NOMO-1 treated with DMSO at 0.1 percent for 48 hours (cell line): ENCODE results near the gene NEU2.
A peak's percentile ranks its signal among the peaks of the same experiment; 100 is the strongest.
"Not testable (repeated sequence)": the region's sequence is repeated elsewhere in the genome, so short reads cannot be mapped to it uniquely, and the experiment has no call there.

Experiments used
- DNase-seq: peaks from one replicate; lab custom pipeline; 2025; ENCODE audit not compliant: unreplicated experiment; lab: John Stamatoyannopoulos, UW

Gene NEU2

GRCh38 chr2:233034091-233034882, 1.8 kb downstream of the NEU2 start:
- DNase-seq = no peak

- no peak for DNase-seq
Measured at GRCh38 chr2:233035426-233036161, 3.1 kb downstream of the NEU2 start.

- DNase-seq = no peak
Measured at GRCh38 chr2:233036162-233036838, 3.8 kb downstream of the NEU2 start.

- no peak for DNase-seq
Measured at GRCh38 chr2:233037078-233037477, 4.6 kb downstream of the NEU2 start.

GRCh38 chr2:233039212-233039845, 6.9 kb downstream of the NEU2 start:
- DNase-seq = no peak

- no peak for DNase-seq
Measured at GRCh38 chr2:233039846-233040530, 7.5 kb downstream of the NEU2 start.

GRCh38 chr2:233040571-233040970, 8.1 kb downstream of the NEU2 start:
- DNase-seq = no peak

- DNase-seq = no peak
Measured at GRCh38 chr2:233041722-233042323, 9.4 kb downstream of the NEU2 start.

- no peak for DNase-seq
Measured at GRCh38 chr2:233042549-233042948, 10.1 kb downstream of the NEU2 start.

- no peak for DNase-seq
Measured at GRCh38 chr2:233044974-233045605, 12.6 kb downstream of the NEU2 start.

- DNase-seq = no peak
Measured at GRCh38 chr2:233047206-233047605, 14.7 kb downstream of the NEU2 start.

GRCh38 chr2:233047667-233048066, 15.2 kb downstream of the NEU2 start:
- no peak for DNase-seq

GRCh38 chr2:233048569-233049193, 16.2 kb downstream of the NEU2 start:
- no peak for DNase-seq

- no peak for DNase-seq
Measured at GRCh38 chr2:233049194-233049761, 16.8 kb downstream of the NEU2 start.

GRCh38 chr2:233051241-233052149, 19.0 kb downstream of the NEU2 start:
- DNase-seq = no peak

- DNase-seq = not testable (repeated sequence)
Measured at GRCh38 chr2:233052517-233052916, 20.0 kb downstream of the NEU2 start.

GRCh38 chr2:233053928-233054784, 21.7 kb downstream of the NEU2 start:
- DNase-seq = peak; percentile 31
